Measurements from ENCODE around the gene GRIK3.

DNA sequence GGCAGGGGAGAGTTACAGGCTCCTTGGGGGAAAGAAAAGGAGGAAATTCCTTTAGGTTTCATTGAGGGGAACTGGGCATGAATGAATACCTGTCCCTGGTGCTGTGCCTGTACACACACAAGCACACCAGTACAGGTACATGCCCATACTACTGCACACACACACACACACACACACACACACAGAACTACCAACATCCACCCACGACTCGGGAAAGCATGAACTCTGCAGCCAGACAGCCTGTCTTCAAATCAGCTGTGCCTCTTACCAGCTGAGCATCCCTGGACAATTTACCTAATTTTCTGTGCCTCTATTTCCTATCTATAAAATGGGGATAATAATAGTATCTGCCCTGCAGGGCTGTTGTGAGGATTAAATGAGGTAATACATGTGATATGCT, 7.2 kb upstream of the GRIK3 start:
- no peak for TF ChIP-seq CTCF (conservative IDR thresholded peaks at IDR 0.05; ENCODE audit: low read length)
- no peak for TF ChIP-seq EZH2phosphoT487 (IDR thresholded peaks at IDR 0.05; ENCODE audit: borderline replicate concordance, low read depth, low read length)

Measured in OCI-LY7 (cell line).